A172 (cell line): Measurements from ENCODE around the gene ANKS3. TPM values are rescaled to one million over a fixed set of nuclear protein-coding genes. Genes with fewer than 3 reads are reported as not detected.
A peak's percentile ranks its signal among the peaks of the same experiment; 100 is the strongest.

ENCODE experiments used
- DNase-seq: peaks from one replicate; pipeline ENCODE4 v3.0.0-alpha.2; 2015; ENCODE audit warnings: low spot score
- total RNA-seq: library from RNA; depleted of rRNA; stranded (reverse); fragments of >200 nt; shearing (Covaris generic); gene quantifications from 2 replicates; pipeline ENCODE4 v1.2.3, GENCODE V29; 2014

The ANKS3 gene
- total RNA-seq, 1 experiment from 2014 or later: 19.6 TPM

DNA sequence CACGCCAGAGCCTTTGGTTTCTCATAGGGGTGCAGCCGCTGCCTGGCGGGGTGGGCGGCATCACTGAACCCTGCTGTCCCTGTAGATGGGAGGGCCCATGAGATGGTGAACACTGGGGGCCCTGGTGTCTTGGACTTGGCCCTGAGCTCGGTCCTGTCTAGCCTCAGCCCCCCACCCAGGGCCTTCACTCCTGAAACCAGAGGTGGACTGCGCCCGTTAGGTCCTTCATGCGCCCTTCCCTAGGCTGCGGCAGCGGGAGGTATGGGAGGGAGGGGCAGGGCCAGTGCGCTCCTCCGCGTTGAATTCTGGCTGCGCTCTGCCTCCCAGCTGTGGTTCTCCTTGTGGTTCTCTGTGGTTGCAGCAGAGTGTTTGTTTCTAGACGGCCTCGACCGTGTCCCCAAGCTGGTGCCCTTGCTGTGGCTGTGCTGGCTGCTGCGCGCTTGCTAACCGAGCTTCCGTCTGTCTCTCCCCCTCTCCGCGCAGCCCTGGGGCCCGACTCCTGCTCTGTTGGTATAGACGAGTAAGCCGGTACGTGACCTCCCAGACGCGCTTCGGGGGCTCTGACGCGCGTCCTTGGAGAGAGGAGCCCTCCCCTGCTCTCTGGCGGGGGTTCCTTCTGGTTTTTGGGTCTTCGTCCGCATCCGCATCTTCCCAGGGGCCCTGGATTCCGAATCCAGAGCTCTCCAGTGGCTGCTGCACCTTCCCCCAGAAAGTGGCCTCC is 48.1 kb downstream of the ANKS3 start:
- DNase-seq: no peak

DNA sequence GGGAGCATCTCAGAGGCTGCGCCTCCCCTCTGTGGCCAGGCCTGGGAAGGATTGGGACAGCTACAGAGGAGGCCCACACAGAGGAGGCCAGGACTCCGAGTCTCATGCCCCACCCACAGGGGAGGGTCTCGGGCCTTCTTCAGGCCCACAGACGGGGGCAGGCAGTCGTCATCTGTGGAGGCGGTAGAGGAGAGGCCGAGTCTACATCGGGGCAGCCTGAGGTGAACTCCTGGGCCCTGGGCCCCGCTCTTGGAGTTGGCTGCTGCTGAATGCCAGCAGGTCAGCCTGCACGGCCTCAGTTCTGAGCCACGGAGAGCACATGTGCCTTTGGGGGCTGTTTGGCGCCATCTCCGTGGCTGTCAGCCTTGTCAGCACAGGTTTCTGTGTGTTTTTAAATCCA is 48.8 kb downstream of the ANKS3 start:
- no peak for DNase-seq

DNA sequence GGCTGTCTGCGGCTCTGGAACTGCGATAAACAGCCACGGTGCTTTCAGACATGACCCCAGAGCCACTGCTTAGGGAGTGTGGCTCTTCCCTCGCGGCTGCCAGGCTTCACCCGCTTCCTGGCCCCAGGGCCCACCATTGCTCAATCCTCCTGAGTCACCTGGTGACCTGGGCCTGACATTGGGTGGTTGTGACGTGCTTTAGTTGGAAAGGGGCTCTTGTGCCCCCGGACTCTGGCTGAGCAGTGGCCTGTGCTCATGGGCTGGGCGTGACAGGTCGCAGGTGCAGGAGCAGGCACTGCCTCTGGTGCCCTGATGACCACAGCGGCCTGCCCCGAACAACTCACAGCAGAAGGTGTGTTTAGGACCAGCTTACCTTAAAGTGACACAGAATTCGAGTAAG is 49.3 kb downstream of the ANKS3 start:
- no peak for DNase-seq

DNA sequence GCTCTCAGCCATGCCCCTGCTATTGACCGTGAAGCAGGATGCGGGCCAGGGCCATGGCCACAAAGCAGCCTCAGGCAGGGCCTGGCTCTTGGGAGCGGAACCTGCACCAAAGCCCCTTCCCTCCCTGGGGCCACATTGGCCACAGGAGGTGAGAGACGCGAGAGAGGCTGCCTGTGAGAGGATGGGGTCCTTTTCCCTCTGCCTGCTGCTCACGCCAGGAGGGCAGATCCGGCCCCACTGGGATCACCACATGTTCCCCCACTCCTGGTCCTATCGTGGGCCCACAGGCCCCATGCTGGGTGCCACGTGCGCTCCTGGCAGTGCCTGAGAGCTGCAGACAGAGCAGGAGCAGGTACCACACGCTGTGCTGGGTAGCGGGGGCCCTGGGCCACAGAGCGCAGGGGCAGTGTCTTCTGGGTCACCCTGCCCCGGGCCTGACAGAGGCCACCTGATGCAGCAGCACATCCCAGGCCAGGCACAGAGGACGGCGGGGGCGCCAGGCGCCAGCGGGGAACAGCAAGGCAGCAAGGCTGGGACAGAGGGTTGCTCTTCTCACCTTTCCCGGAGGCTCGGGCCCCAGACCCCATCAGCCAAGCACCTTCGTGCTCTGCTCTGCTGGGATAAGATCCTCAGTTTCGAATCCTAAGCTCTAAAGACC is 49.9 kb downstream of the ANKS3 start:
- no peak for DNase-seq

DNA sequence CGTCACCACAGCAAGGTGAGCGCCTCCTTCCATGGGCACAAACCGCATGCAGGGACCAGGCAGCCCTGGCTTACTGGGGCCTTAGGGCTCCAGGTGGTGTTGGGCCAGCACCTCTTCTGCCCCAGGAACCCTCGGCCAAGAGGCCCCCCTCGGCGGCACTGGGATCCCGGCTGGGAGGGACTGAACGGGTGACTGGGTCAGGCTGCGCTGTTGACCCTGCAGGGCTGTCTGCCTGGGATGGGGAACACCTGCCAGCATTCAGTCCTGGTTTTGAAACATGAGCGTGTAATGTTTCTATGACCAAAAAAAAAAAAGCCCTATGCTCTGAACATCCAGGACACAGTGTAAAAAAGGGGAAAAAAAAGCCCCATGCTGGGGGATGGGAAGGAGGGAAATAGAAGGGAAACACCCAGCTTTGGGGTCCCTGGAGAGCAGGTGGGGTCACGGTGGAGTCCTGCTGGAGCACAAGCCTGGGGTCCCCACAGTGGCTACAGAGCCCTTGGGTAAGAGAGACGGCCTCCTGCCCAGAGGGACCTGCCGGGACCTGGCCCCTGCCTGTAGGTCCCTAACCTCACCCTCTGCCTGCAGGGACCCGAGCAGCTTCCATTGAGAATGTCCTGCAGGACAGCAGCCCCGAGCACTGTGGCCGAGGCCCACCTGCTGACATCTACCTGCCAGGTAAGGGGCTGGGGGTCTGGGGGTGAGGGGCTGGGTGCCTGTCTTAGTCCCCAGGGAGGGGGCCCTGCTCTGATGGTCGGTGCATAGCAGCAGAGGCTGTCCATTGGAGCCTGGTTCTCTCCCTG is 50.6 kb downstream of the ANKS3 start:
- DNase-seq: no peak

DNA sequence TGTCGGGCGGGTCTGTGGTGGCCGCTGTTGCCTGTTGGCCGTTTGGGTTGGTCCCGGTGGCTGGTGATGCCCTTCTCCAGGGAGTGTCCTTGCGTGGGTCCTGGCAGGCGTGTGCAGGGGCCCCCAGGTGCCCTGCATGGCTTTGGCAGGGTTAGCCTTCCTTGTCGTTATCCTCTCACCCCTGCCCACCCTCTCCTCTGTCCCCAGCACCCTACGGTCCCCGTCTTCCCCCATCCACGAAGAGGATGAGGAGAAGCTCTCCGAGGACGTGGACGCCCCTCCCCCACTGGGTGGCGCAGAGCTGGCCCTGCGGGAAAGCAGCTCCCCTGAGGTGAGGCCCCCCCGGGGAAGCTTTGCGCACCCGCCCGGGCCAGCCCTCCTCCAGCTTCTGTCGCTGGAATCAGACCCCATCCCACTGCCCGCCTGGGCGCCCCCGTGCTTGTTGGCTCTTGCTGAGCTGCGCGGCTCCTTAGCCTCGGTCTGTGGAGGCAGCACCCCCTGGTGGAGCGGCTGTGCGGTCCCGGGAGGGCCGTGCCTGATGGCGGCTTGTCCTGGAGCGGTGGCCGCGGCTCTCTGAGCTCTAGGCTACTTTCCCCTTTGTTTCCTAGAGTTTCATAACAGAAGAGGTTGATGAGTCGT is 51.3 kb downstream of the ANKS3 start:
- DNase-seq: peak; percentile 45

DNA sequence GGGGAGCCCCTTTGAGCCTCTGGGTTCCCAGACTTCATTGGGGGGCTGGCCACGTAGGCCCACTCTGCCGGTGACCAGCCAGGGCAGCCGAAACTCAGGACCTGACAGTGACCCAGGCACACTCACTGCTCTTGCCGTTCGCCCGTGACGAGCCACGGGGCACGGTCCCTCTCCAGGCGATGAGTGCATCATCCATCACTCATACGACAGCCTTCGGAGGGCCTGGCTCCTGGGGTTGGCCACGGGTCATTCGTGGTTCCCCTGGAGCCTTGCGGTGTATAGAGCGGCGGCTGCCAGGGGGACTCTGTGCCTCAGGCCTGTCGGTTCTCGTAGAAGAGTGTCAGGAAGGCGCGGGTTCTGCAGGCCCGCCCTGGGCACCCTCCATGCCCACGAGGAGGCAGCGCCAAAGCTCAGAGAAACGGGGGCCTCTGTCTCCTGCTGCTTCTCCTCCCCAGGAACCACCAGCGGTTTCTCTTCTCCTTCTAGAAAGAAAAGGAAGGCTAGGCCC is 51.9 kb downstream of the ANKS3 start:
- DNase-seq: no peak

DNA sequence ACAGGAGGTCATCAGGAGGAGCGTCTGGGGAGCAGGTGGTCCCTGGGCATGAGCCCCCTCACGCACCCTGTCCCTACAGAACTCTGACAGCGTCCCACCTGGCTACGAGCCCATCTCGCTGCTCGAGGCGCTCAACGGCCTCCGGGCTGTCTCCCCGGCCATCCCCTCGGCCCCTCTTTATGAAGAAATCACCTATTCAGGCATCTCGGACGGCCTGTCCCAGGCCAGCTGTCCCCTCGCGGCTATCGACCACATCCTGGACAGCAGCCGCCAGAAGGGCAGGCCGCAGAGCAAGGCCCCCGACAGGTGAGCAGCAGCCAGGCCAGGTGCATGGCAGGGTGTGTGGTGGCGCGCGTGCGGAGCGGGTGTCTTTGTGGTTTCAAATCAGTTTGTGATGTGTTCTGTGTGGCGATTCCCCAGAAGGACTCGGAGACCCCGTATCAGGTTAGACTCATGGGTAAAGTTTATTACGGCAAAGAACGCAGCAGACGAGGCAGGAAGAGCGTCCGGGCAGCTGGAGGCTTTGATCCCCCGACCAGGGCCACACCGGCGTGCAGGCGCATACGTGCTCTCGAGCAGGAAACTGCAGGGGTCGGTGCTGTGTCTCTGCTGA is 52.5 kb downstream of the ANKS3 start:
- DNase-seq: no peak

DNA sequence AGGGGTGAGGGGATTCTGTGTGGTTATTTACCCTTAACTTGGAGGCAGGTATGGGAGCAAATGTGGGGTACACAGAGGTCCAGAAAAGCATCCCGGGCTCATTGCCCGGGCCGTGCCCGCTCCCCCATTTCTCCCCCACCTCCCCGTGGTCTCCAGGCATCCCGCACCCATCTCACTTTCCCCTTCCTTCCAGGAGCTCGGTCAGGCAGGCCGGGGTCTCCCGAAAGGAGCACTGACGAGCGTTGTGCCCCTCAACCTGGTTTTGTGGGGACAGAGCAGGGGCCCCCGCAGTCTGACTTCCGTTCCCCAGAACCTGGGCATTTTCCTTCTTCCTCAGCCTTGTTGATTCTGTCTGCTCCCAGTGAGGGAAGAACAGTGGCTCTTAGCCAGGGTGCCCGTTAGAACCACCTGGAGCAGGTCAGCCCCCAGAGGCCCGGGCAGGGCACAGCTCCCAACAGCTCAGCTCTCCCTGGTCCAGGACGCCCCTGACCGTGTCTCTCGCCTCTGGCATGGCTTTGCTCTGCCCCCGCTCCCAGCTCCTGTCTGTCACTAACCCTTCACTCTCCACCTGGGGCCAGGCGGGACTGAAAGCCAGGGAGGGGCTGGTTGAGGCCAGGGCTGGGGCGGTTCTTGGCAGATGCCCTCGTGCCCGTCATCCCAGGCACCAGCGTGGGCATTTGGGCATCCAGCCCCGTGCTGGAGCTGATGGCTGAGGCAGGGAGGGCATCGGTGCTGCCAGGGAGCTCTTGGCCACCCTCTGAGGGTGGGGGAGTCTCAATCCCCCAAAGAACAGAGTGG is 53.2 kb downstream of the ANKS3 start:
- no peak for DNase-seq

DNA sequence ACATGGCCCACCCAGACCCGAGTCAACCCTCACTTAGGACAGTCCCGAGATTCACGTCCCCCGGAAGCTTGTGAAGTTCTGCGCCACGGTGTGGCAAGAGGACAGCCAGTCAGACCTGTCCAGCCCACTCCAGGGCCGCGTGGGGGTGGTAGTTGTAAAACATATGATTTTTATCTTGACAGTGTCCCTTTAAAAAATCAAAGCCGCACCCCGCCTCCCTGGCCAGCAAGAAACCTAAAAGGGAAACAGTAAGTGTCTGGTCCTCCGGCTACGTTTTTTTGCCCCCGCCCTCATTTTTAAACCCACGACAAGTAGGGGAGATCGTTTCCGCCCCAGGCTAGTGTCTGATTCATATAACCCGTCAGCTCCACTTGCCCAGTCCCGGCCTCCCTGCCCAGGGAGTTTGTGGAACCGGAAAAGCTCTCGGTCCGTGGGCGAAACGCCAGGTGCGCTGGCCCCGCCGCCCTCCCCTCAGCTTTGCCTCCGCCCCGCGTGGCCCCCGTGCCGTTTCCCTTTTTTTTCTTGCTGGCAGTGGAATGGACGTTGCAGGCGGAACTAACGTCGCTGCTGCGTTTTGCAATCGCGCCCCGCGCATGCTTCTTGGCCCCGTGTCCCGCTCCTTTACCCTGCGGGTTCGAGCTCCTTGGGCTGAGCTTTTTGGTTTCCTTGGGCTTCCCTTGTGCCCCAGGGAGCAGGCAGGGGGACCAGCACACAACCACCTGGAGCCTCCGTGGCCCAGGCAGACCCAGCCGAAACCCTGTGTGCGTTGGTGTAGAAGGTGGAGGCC is 54.0 kb downstream of the ANKS3 start:
- no peak for DNase-seq

DNA sequence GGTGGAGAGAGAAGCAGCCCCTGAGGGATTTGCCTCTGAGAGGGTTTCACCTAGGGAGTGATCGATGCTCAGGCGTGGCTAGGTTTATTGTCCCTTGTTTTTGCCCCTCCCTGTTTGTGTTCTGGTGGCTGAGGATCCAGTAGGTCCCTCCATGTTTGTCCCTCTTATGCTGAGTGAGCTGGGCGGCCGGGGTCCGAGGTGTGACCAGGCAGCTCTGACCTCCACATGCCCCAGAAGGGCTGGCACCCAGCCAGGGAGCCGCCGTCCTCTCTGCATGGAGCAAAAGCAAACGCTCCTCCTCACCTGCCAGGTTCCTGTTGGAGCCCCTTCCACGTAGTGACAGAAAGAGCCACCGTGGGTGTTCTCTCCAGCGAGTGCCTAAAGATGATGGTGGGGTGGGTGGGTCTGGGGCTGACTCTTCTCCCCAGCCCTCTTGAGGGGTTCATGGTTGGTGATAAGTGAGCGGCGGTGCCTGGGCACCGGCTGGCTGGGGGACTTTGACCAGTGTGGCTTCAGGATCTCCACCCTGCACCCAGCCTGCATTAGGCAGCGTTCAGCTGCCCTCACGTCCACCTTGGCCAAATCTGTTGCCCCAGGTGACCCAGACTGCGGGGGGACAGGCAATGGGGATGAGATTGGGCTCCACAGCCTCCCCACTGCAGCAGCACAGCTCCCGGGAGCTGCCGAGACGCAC is 54.8 kb downstream of the ANKS3 start:
- DNase-seq: no peak

DNA sequence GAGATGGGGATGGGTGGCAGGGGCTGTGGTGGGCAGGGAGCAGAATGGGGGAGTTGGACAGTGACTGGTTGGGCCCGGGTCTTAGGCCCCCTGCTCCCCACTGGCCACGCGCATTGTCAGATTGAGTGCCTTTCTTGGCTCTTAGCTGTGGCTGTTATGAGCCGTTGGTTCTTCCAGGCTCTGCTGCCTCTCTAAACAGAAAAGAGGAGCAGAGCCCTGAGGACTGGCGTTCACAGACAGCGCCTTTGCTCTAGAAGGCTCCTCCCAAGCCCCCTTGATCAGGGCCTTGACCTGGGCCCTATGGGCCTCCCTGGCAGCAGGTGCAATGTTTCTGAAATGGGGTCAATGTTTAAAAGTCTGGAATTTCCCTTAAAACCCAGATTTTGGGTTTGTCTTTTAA is 55.5 kb downstream of the ANKS3 start:
- no peak for DNase-seq

DNA sequence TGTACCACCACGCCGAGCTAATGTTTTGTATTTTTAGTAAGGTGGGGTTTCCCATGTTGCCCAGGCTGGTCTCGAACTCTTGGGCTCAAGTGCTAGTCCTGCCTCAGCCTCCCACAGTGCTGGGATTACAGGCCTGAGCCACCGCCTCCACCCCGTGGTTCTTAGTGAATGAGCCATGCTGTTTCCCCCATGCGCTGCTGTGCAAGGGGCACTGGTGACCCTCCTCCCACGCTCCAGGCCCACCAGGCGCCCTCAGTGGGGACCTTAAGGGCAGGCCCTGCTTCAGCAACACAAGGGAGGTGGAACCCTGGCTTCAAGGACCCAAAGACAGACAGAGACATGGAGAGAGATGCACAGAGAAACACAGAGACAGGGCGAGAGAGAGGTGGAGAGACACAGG is 56.1 kb downstream of the ANKS3 start:
- no peak for DNase-seq

DNA sequence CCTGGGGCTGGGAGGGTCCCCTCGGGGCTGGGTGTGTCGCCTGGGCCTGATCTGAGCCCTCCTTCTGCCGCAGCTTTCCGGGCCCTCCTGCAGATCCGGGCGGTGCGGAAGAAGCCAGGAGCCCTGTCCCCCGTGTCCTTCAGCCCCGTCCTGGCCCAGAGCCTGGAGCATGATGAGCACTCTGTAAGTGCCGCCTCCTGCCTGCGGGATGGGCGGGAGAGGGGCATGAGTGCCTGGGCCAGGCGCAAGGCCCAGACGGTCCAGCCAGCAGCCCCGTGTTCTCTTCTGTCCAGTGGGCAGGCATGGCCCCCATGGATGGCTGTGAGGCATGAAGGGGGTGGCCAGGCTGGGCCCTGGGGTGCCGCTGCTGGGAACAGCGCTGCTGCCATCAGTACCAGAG is 56.7 kb downstream of the ANKS3 start:
- no peak for DNase-seq

DNA sequence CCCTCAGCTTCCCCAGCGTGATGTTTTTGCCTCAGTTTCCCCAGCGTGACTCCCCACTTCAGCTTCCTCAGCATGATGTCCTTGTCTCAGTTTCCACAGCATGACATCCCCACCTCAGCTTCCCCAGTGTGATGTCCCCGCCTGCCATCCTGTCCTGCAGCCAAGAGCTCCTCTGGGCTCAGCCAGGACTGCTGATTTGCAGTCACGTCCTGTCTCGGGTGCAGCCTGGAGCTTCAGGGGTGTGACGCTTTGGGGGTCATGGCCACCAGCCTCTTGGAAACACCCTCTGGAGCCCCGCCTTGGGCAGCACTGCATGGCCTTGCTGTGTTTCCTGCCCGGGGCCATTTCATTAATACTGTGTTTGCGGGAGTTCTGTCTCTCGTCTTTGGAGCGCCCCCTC is 57.2 kb downstream of the ANKS3 start:
- no peak for DNase-seq

DNA sequence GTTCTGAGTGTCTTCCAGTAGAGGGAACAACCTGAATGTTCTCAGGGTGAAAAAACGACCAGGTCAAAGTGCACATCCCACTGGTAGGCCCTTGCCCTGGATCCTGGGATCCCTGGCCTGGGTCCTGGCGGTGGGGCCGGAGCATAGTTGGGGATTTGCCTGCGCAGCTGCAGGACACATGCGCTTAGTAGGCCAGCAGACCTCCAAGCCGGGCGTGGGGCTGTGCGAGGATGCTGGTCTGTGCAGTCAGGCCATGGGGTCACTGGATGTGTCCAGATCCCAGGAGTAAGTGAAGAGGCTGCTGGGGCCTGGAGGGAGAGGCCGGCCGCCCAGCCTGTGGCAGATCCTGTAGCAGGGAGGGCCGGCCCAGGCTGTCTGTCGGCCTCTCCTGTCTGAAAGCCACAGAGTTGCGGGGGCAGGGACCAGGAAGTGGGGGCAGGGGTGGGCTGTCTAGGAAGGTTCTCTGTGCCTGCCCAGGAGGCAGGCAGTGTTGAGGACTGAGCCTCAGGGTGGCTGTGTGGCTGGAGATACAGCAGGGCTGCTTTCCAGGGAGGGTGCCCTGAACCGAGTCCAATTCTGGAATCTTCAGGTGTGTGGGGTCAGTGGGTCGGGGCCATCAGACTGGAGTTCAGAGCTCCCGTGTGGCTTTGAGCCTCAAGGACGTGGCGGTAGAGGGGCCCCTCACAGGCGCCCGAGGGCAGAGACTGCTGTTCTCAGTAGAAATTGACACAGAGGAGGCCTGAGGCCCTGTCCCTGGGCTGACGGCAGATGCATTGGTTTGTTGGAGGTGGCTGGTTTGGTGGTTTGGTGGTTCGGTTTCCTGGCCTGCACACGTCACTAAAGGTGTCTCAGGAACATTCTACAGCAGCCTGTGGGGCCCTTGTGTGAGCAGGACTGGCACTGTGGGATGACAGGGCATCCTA is 57.9 kb downstream of the ANKS3 start:
- no peak for DNase-seq

DNA sequence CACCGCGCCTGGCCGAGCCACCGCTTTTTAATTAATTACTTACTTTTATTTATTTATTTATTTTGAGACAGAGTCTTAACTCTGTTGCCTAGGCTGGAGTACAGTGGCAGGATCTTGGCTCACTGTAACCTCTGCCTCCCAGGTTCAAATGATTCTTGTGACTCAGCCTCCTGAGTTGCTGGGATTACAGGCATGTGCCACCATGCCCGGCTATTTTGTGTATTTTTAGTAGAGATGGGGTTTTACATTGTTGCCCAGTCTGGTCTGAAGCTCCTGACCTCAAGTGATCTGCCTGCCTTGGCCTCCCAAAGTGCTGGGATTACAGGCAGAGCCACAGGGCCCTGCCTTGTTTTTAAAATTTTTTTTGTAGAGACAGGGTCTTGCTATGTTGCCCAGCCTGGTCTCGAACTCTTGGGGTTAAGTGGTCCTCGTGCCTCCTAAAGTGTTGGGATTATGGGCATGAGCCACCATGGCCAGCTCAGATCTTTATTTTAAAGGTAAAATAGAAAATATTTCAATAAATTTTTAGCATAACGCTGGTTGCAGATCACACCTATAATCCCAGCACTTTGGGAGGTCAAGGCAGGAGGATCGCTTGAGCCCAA is 59.0 kb downstream of the ANKS3 start:
- no peak for DNase-seq
